GM12878 (cell line): ENCODE data around the gene ZNF672. TPM values are rescaled to one million over a fixed set of nuclear protein-coding genes. Genes with fewer than 3 reads are reported as not detected.
A peak's percentile ranks its signal among the peaks of the same experiment; 100 is the strongest.

Experiments used
- ATAC-seq: fragments of 200-7000 bp; cut with Tn5 transposase; 3 replicates; pipeline ENCODE4 v1.9.1; 2020; ENCODE audit warnings: mild to moderate bottlenecking, moderate library complexity
- BruUV-seq: library from RNA; stranded (reverse); fragments of 400-500 nt; replicated peaks from 2 replicates; lab custom pipeline; 2021; lab: Mats Ljungman, UMichigan
- CTCF ChIA-PET: fragments of 300-600 bp; sonication (Branson Sonifier 250); formaldehyde crosslinking; extraction: SDS; loops from one replicate; lab custom pipeline; 2021; ENCODE audit warnings: inconsistent platforms; lab: Yijun Ruan, JAX
- POLR2A ChIA-PET: fragments of 350-600 bp; formaldehyde crosslinking; extraction: SDS; loops from one replicate; lab custom pipeline; 2021; ENCODE audit warnings: inconsistent platforms; lab: Charles Lee
- RAD21 ChIA-PET: fragments of 300-600 bp; sonication (Branson Sonifier 250); formaldehyde crosslinking; loops from one replicate; lab custom pipeline; 2023; ENCODE audit warnings: antibody characterized with exemption; ENCODE audit not compliant: unreplicated experiment; lab: Charles Lee
- SMC1A ChIA-PET: fragments of 300-600 bp; sonication (Branson Sonifier 250); formaldehyde crosslinking; loops from one replicate; lab custom pipeline; 2023; ENCODE audit not compliant: unreplicated experiment, uncharacterized antibody; lab: Charles Lee
- DNase-seq: peaks from one replicate; pipeline ENCODE4 v3.0.0-alpha.2; 2011; ENCODE audit warnings: low read depth, low spot score
- FAIRE-seq: peaks from 3 replicates; lab custom pipeline; 2011; peaks lifted over from hg19 to GRCh38; lab: Jason Lieb, UNC
- H2AFZ ChIP-seq: 2 replicates; pipeline ENCODE4 v1.6.0; 2011; ENCODE audit warnings: low read depth, low read length, control low read depth; ENCODE audit not compliant: control insufficient read depth
- H3K27ac ChIP-seq: 2 replicates; pipeline ENCODE4 v1.5.1; 2011; ENCODE audit warnings: control low read depth; ENCODE audit not compliant: control insufficient read depth, insufficient read depth
- H3K27me3 ChIP-seq, 2 experiments: replicated peaks in 1 of 2; 2 replicates each; pipeline versions ENCODE4 v1.6.0 to v1.6.1; 2011; ENCODE audit warnings: low read length in 1 of 2; ENCODE audit not compliant: control insufficient read depth in 2 of 2, insufficient read depth in 2 of 2
- H3K36me3 ChIP-seq, 2 experiments: 2 replicates each; pipeline ENCODE4 v1.5.1; 2011; ENCODE audit warnings: low read length in 1 of 2; ENCODE audit not compliant: control insufficient read depth in 2 of 2, insufficient read depth in 2 of 2
- H3K4me1 ChIP-seq: 2 replicates; pipeline ENCODE4 v1.6.1; 2011; ENCODE audit warnings: mild to moderate bottlenecking, low read length, moderate library complexity, mixed read lengths; ENCODE audit not compliant: control insufficient read depth, insufficient read depth
- H3K4me2 ChIP-seq: 2 replicates; pipeline ENCODE4 v1.6.0; 2011; ENCODE audit warnings: control low read depth; ENCODE audit not compliant: control insufficient read depth, insufficient read depth
- H3K4me3 ChIP-seq: fragments of 200-600 bp; sonication (generic); 2 replicates; pipeline ENCODE4 v1.5.1; 2016
- H3K79me2 ChIP-seq: 2 replicates; pipeline ENCODE4 v1.6.0; 2011; ENCODE audit warnings: low read length; ENCODE audit not compliant: control insufficient read depth, insufficient read depth
- H3K9ac ChIP-seq: 2 replicates; pipeline ENCODE4 v1.8.0; 2011; ENCODE audit warnings: low read length, control low read depth, mixed read lengths; ENCODE audit not compliant: control insufficient read depth, insufficient read depth
- H3K9me3 ChIP-seq: replicated peaks from 3 replicates; pipeline ENCODE4 v1.5.1; 2011; ENCODE audit warnings: mild to moderate bottlenecking, low read length; ENCODE audit not compliant: control insufficient read depth, insufficient read depth
- H4K20me1 ChIP-seq: 2 replicates; pipeline ENCODE4 v1.6.0; 2011; ENCODE audit not compliant: control insufficient read depth, insufficient read depth
- E4F1 ChIP-seq: fragments of 450-650 bp; IDR thresholded peaks from 2 replicates; pipeline ENCODE4 v1.6.1; 2018; ENCODE audit warnings: borderline replicate concordance, mild to moderate bottlenecking; ENCODE audit not compliant: partially characterized antibody
- KDM1A ChIP-seq: fragments of 200-600 bp; sonication (generic); IDR thresholded peaks from 2 replicates; pipeline ENCODE4 v1.6.1; 2016; ENCODE audit warnings: borderline replicate concordance
- MTA2 ChIP-seq: fragments of 450-650 bp; IDR thresholded peaks from 2 replicates; pipeline ENCODE4 v1.6.1; 2016; ENCODE audit warnings: low read depth, mild to moderate bottlenecking, moderate library complexity
- NR2C2 ChIP-seq: IDR thresholded peaks from 2 replicates; pipeline ENCODE4 v1.6.1; 2011; ENCODE audit warnings: borderline replicate concordance, low read depth; ENCODE audit not compliant: control insufficient read depth, insufficient read length
- WGBS: methylation state at CpG from one replicate; pipeline ENCODE4 v1.1.6; 2016; ENCODE audit warnings: low lambda C conversion rate; ENCODE audit not compliant: insufficient replicate concordance, insufficient coverage; ENCODE audit errors: missing lambda C conversion rate; 5-methylcytosine and 5-hydroxymethylcytosine counted together
- in situ Hi-C: fragments of 300-500 bp; cut with MboI; formaldehyde crosslinking; loops from 9 replicates; pipeline ENCODE4 v1.14.3; 2018; ENCODE audit warnings: mixed read lengths
- intact Hi-C: fragments of 100-400 bp; cut with micrococcal nuclease; formaldehyde crosslinking; loops from one replicate; pipeline ENCODE4 v1.14.2; 2022; ENCODE audit not compliant: unreplicated experiment
- polyA plus RNA-seq, 11 experiments: library from polyadenylated mRNA; depleted of rRNA in 4 of 11; unstranded in 6 of 11; stranded (reverse) in 5 of 11; fragments of >200 nt; fragmentation: Nextera tagmentation in 4 of 11; fragmentation: Illumina TruSeq in 1 of 11; extraction: Ambion mirVana in 4 of 11; extraction: Trizol in 1 of 11; gene quantifications; 1 replicate in 1 of 11; 2 replicates in 10 of 11; pipeline versions ENCODE4 v1.2.1 to v1.2.3, GENCODE V29; 2011 to 2016; ENCODE audit warnings: inconsistent platforms in 2 of 11, missing spikeins in 2 of 11, low read depth in 1 of 11
- total RNA-seq, 4 experiments: library from RNA; depleted of rRNA in 3 of 4; stranded (reverse); fragments of >200 nt in 3 of 4; fragmentation: Illumina TruSeq in 1 of 4; extraction: Trizol in 1 of 4; gene quantifications; 2 replicates each; pipeline versions ENCODE4 v1.2.1 to v1.2.3, GENCODE V29; 2013 to 2021
- TF ChIP-seq, protein P1 (sequence below): IDR thresholded peaks from 2 replicates; pipeline ENCODE4 v1.6.1; 2011; ENCODE audit warnings: borderline replicate concordance, low read depth, mild to moderate bottlenecking, moderate library complexity, low read length; ENCODE audit not compliant: insufficient read depth, poor library complexity, severe bottlenecking

ZNF672 gene
- total and polyA plus RNA-seq, 10 of the 15 experiments (the other 5 are each of a cell fraction or from before 2014, with no cell fraction given): 2.9 to 51.3 (median 39.8) TPM

GRCh38 chr1:248890549-248891498, 52.8 kb downstream of the ZNF672 start:
- H3K79me2 ChIP-seq: no peaks in the 10 kb centered on the region
- H4K20me1 ChIP-seq: no peaks in the 10 kb centered on the region
- no peak for DNase-seq
- H3K9ac ChIP-seq: no peak overlapping the region
- H3K4me2 ChIP-seq: no peak overlapping the region
- POLR2A ChIA-PET: no interaction called here
- SMC1A ChIA-PET: no interaction called here
- no peak for FAIRE-seq
- RAD21 ChIA-PET: no interaction called here
- no peaks in the 10 kb centered on the region for H3K27me3 ChIP-seq
- no peak overlapping the region for H2AFZ ChIP-seq
- H3K9me3 ChIP-seq: no peaks in the 10 kb centered on the region
- CTCF ChIA-PET: no interaction called here
- H3K36me3 ChIP-seq: no peaks in the 10 kb centered on the region
- 38% methylated on average over 9 of the region's 9 CpGs for WGBS
- no TSS peak for BruUV-seq
- TF ChIP-seq NR2C2 (peak; percentile 49), MTA2 (no peak)
- TF ChIP-seq, protein P1, sequence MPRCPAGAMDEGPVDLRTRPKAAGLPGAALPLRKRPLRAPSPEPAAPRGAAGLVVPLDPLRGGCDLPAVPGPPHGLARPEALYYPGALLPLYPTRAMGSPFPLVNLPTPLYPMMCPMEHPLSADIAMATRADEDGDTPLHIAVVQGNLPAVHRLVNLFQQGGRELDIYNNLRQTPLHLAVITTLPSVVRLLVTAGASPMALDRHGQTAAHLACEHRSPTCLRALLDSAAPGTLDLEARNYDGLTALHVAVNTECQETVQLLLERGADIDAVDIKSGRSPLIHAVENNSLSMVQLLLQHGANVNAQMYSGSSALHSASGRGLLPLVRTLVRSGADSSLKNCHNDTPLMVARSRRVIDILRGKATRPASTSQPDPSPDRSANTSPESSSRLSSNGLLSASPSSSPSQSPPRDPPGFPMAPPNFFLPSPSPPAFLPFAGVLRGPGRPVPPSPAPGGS: peak; percentile 50
- intact Hi-C loops: no loop called here
- H3K4me3 ChIP-seq: no peak overlapping the region
- ATAC-seq: no peak; the same call in 2 of the 3 replicates
- in situ Hi-C loops: no loop called here
- H3K4me1 ChIP-seq: no peaks in the 10 kb centered on the region
- no peak overlapping the region for H3K27ac ChIP-seq

DNA sequence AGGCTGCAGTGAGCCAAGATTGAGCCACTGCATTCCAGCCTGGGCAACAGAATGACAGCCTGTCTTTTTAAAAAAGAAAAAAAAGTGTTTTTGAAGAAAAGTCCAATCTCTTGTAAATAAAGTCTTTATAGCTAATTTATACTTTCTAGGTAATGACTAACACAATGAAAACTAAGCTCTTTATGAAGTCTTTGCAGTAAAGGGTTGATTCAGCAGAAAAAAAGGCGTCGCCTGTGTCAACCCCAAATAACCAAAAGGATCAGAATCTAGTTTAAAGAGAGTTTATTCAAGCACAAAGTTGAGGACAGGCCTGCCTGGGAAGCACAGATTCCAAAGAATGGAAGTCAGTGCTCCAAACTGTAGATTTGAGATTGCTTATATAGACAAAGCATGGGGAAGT, 53.7 kb downstream of the ZNF672 start:
- no TSS peak for BruUV-seq
- H3K4me1 ChIP-seq: no peaks in the 10 kb centered on the region
- intact Hi-C loops: no loop called here
- no peaks in the 10 kb centered on the region for H3K36me3 ChIP-seq
- FAIRE-seq (no peak), DNase-seq (no peak), ATAC-seq (no peak)
- no peaks in the 10 kb centered on the region for H3K27me3 ChIP-seq
- no peak overlapping the region for H3K4me2 ChIP-seq
- ChIA-PET RAD21 (no interaction called here), POLR2A (no interaction called here), CTCF (no interaction called here), SMC1A (no interaction called here)
- TF ChIP-seq KDM1A (no peak), E4F1 (no peak)
- H3K9me3 ChIP-seq: no peaks in the 10 kb centered on the region
- no peak overlapping the region for H2AFZ ChIP-seq
- 74% methylated on average over 2 of the region's 2 CpGs for WGBS
- no peak overlapping the region for H3K9ac ChIP-seq
- no peak overlapping the region for H3K4me3 ChIP-seq
- H3K27ac ChIP-seq: no peak overlapping the region
- in situ Hi-C loops: no loop called here
- H3K79me2 ChIP-seq: no peaks in the 10 kb centered on the region
- H4K20me1 ChIP-seq: no peaks in the 10 kb centered on the region
